ENCODE measurements around the gene JMJD1C. TPM values are rescaled to one million over a fixed set of nuclear protein-coding genes. Genes with fewer than 3 reads are reported as not detected.
"Not testable (repeated sequence)": the region's sequence is repeated elsewhere in the genome, so short reads cannot be mapped to it uniquely, and the experiment has no call there.

JMJD1C gene
- total RNA-seq, 1 donor from 2014 or later = 143 TPM

GRCh38 chr10:63344269-63344668 lies 121.5 kb downstream of the JMJD1C start:
- Mint-ChIP-seq H3K27me3 (ENCODE audit: insufficient read depth, low read depth) (peaks cover 4% of the 10 kb centered on the region), H3K36me3 (peaks cover 17% of the 10 kb centered on the region), H3K27ac (no peak overlapping the region), H3K9me3 (peaks cover 6% of the 10 kb centered on the region), H3K4me3 (no peak overlapping the region), H3K4me1 (no peaks in the 10 kb centered on the region)
- Histone ChIP-seq H4K20me1 (ENCODE audit: low read depth) (no peaks in the 10 kb centered on the region), H3K27ac (no peak overlapping the region), H3F3A (ENCODE audit: low read depth) (no peaks in the 10 kb centered on the region), H3K9me3 (ENCODE audit: low read depth) (no peaks in the 10 kb centered on the region), H3K9ac (no peak overlapping the region), H3K36me3 (no peaks in the 10 kb centered on the region), H3K27me3 (no peaks in the 10 kb centered on the region), H3K4me3 (no peak overlapping the region), H3K4me1 (no peaks in the 10 kb centered on the region), H2AFZ (replicated peaks) (no peak overlapping the region), H3K79me2 (ENCODE audit: low read depth) (peaks cover 96% of the 10 kb centered on the region), H3K4me2 (no peak overlapping the region)
- DNase-seq (ENCODE audit: low spot score) = no peak
- TF ChIP-seq EZH2phosphoT487 (IDR thresholded peaks at IDR 0.05) = no peak
- TF ChIP-seq EZH2 (IDR thresholded peaks at IDR 0.05) = no peak

GRCh38 chr10:63343476-63343875 lies 122.3 kb downstream of the JMJD1C start:
- no peak overlapping the region for H3K9ac ChIP-seq
- H3K27ac ChIP-seq = no peak overlapping the region
- no peak overlapping the region for H3K4me3 Mint-ChIP-seq
- no peaks in the 10 kb centered on the region for H3K4me1 Mint-ChIP-seq
- no peak overlapping the region for H3K4me3 ChIP-seq
- TF ChIP-seq EZH2 (IDR thresholded peaks at IDR 0.05) = no peak
- TF ChIP-seq EZH2phosphoT487 (IDR thresholded peaks at IDR 0.05) = no peak
- no peak for TF ChIP-seq CTCF (IDR thresholded peaks at IDR 0.05)
- H3K27ac Mint-ChIP-seq = no peak overlapping the region
- peaks cover 21% of the 10 kb centered on the region for H3K36me3 Mint-ChIP-seq
- no peaks in the 10 kb centered on the region for H4K20me1 ChIP-seq (ENCODE audit: low read depth)
- no peaks in the 10 kb centered on the region for H3K9me3 ChIP-seq (ENCODE audit: low read depth)
- no peak overlapping the region for H2AFZ ChIP-seq (replicated peaks)
- H3K4me2 ChIP-seq = no peak overlapping the region
- H3K27me3 ChIP-seq = no peaks in the 10 kb centered on the region
- H3K79me2 ChIP-seq (ENCODE audit: low read depth) = peaks cover 98% of the 10 kb centered on the region
- H3F3A ChIP-seq (ENCODE audit: low read depth) = no peaks in the 10 kb centered on the region
- H3K27me3 Mint-ChIP-seq (ENCODE audit: insufficient read depth, low read depth) = peaks cover 4% of the 10 kb centered on the region
- H3K9me3 Mint-ChIP-seq = peaks cover 6% of the 10 kb centered on the region
- H3K4me1 ChIP-seq = no peaks in the 10 kb centered on the region
- DNase-seq (ENCODE audit: low spot score) = no peak
- no peaks in the 10 kb centered on the region for H3K36me3 ChIP-seq

- not testable (repeated sequence) for H3K4me3 Mint-ChIP-seq, H3K27me3 ChIP-seq, H3K4me1 Mint-ChIP-seq
These were observed 126.1 kb downstream of the JMJD1C start for GRCh38 chr10:63339640-63340039.

GRCh38 chr10:63337455-63338251 lies 128.1 kb downstream of the JMJD1C start:
- no peaks in the 10 kb centered on the region for H3K9me3 Mint-ChIP-seq
- Histone ChIP-seq H3F3A (ENCODE audit: low read depth) (no peaks in the 10 kb centered on the region), H4K20me1 (ENCODE audit: low read depth) (no peaks in the 10 kb centered on the region), H3K27me3 (no peaks in the 10 kb centered on the region), H2AFZ (replicated peaks) (no peak overlapping the region), H3K4me1 (no peaks in the 10 kb centered on the region), H3K9ac (no peak overlapping the region), H3K79me2 (ENCODE audit: low read depth) (peaks cover 75% of the 10 kb centered on the region), H3K4me2 (no peak overlapping the region), H3K9me3 (ENCODE audit: low read depth) (no peaks in the 10 kb centered on the region), H3K27ac (no peak overlapping the region), H3K36me3 (no peaks in the 10 kb centered on the region), H3K4me3 (no peak overlapping the region)
- no peak overlapping the region for H3K4me3 Mint-ChIP-seq
- H3K27ac Mint-ChIP-seq = no peak overlapping the region
- DNase-seq (ENCODE audit: low spot score) = no peak
- no peaks in the 10 kb centered on the region for H3K4me1 Mint-ChIP-seq
- TF ChIP-seq CTCF (IDR thresholded peaks at IDR 0.05) (no peak), EZH2phosphoT487 (IDR thresholded peaks at IDR 0.05) (no peak), EZH2 (IDR thresholded peaks at IDR 0.05) (no peak)
- no peaks in the 10 kb centered on the region for H3K27me3 Mint-ChIP-seq (ENCODE audit: insufficient read depth, low read depth)
- H3K36me3 Mint-ChIP-seq = peaks cover 12% of the 10 kb centered on the region

More at GRCh38 chr10:63339640-63340039, 126.1 kb downstream of the JMJD1C start:
- H3K27ac Mint-ChIP-seq; H3F3A ChIP-seq (ENCODE audit: low read depth); H4K20me1 ChIP-seq (ENCODE audit: low read depth); H2AFZ ChIP-seq (replicated peaks); H3K4me2 ChIP-seq; H3K4me3 ChIP-seq; H3K36me3 ChIP-seq; H3K27me3 Mint-ChIP-seq (ENCODE audit: insufficient read depth, low read depth); DNase-seq (ENCODE audit: low spot score); H3K9me3 Mint-ChIP-seq; H3K9me3 ChIP-seq (ENCODE audit: low read depth); H3K4me1 ChIP-seq; H3K27ac ChIP-seq; H3K9ac ChIP-seq: not testable (repeated sequence)
- H3K36me3 Mint-ChIP-seq = peaks cover 12% of the 10 kb centered on the region
- peaks cover 77% of the 10 kb centered on the region for H3K79me2 ChIP-seq (ENCODE audit: low read depth)
